ENCODE data around the gene ZNF362. TPM values are rescaled to one million over a fixed set of nuclear protein-coding genes. Genes with fewer than 3 reads are reported as not detected.

The ZNF362 gene
- total RNA-seq, 1 experiment from 2014 or later = 11.1 TPM

GRCh38 chr1:33346927-33347649, 90.8 kb downstream of the ZNF362 start:
- intact Hi-C loops (cut with micrococcal nuclease) = loop anchor here (10.0 kb wide), 1 partner anchor 222 kb away; no protein-coding TSS in a partner anchor
- no peaks in the 10 kb centered on the region for H3K27me3 ChIP-seq (ENCODE audit: insufficient read depth, low read length)
- peak; percentile 40 for DNase-seq (ENCODE audit: low read depth, low spot score)
- H3K79me2 ChIP-seq (ENCODE audit: insufficient read depth, low read length) = peaks cover 75% of the 10 kb centered on the region
- peaks cover 27 to 32% of the 10 kb centered on the region in 2 experiments for H3K36me3 ChIP-seq (ENCODE audit: control insufficient read depth in 1 of 2, insufficient read depth in 2 of 2, low read length in 2 of 2)
- H3K9ac ChIP-seq (ENCODE audit: low read length) = peak overlapping the region; percentile 76
- H3K4me2 ChIP-seq (ENCODE audit: low read length) = peak overlapping the region; percentile 90
- peaks cover 25 to 66% of the 10 kb centered on the region in 2 experiments for H3K4me1 ChIP-seq (ENCODE audit: control insufficient read depth in 1 of 2, insufficient read depth in 2 of 2, low read length in 2 of 2)
- H3K9me3 ChIP-seq (ENCODE audit: control insufficient read depth in 1 of 2, insufficient read depth in 1 of 2, low read depth in 1 of 2, low read length in 2 of 2) = no peaks in the 10 kb centered on the region
- H3K9me2 ChIP-seq (ENCODE audit: insufficient read depth) = no peaks in the 10 kb centered on the region
- ChIA-PET POLR2A (interaction anchor here (1.0 kb wide), 1 partner anchor 27 kb away, joined by 3 read pairs; no protein-coding TSS in a partner anchor), CTCF (interaction anchor here (1.0 kb wide), 1 partner anchor 285 kb away, joined by 4 read pairs; no protein-coding TSS in a partner anchor), RAD21 (ENCODE audit: low non-redundant PET in 1 of 2, low total read pairs in 2 of 2, uncharacterized antibody in 2 of 2, unreplicated experiment in 2 of 2) (no interaction called here)
- TF ChIP-seq SP1 (IDR thresholded peaks at IDR 0.05; ENCODE audit: low read depth) = peak; percentile 74
- peak; percentile 30 for TF ChIP-seq CEBPB (IDR thresholded peaks at IDR 0.05; ENCODE audit: low read depth)
- TF ChIP-seq FOSL1 (IDR thresholded peaks at IDR 0.05; ENCODE audit: low read depth) = peak; percentile 60; the same call in 1 of the 2 replicates
- TF ChIP-seq SIN3A (IDR thresholded peaks at IDR 0.05; ENCODE audit: low read depth) = peak; percentile 41
- peak; percentile 21; the same call in 1 of the 2 replicates for TF ChIP-seq MAX (IDR thresholded peaks at IDR 0.05)
- no peak for TF ChIP-seq TCF7L2 (IDR thresholded peaks at IDR 0.05; ENCODE audit: borderline replicate concordance, extremely low read depth, insufficient read depth, insufficient read length)
- peak; percentile 52 for TF ChIP-seq POLR2A (IDR thresholded peaks at IDR 0.05; ENCODE audit: borderline replicate concordance, extremely low read depth, insufficient read depth, insufficient read length)
- TF ChIP-seq JUND (IDR thresholded peaks at IDR 0.05) = peak; percentile 68
- TF ChIP-seq CBX3 (IDR thresholded peaks at IDR 0.05; ENCODE audit: low read depth) = no peak
- peak; percentile 69 for TF ChIP-seq POLR2AphosphoS5 (IDR thresholded peaks at IDR 0.05; ENCODE audit: low read depth, low read length)
- no peak for TF ChIP-seq CTCF (IDR thresholded peaks at IDR 0.05 in 2 of 3, conservative IDR thresholded peaks at IDR 0.05 in 1 of 3; ENCODE audit: borderline replicate concordance in 1 of 3, insufficient read depth in 1 of 3, low read depth in 2 of 3, low read length in 2 of 3)
- no peaks in the 10 kb centered on the region for H4K20me1 ChIP-seq (ENCODE audit: insufficient read depth)
- peak; percentile 7; the same call in 1 of the 2 replicates for ATAC-seq
- peak overlapping the region; percentile 85 for H3K27ac ChIP-seq (ENCODE audit: low read depth, low read length)
- peak overlapping the region; percentile 69 to 81 for H3K4me3 ChIP-seq (replicated peaks in 1 of 2; ENCODE audit: low read depth in 1 of 2, low read length in 2 of 2)
- no peak overlapping the region for H2AFZ ChIP-seq (ENCODE audit: low read depth, low read length, poor library complexity, severe bottlenecking)
- TSS peak; percentile 74 for BruUV-seq (replicated peaks)

Measured in HCT116 (cell line).